Measurements from ENCODE around the gene DNAH2.
"Not testable (repeated sequence)": the region's sequence is repeated elsewhere in the genome, so short reads cannot be mapped to it uniquely, and the experiment has no call there.

DNAH2 gene

GRCh38 chr17:7792611-7793010, 75.1 kb downstream of the DNAH2 start:
- Histone ChIP-seq H3K27ac (ENCODE audit: low read depth, low read length) (no peak overlapping the region), H3K36me3 (ENCODE audit: insufficient read depth, low read length) (no peaks in the 10 kb centered on the region), H3K27me3 (ENCODE audit: control insufficient read depth in 1 of 2, insufficient read depth in 2 of 2, low read length in 2 of 2) (no peaks in the 10 kb centered on the region), H3K4me3 (ENCODE audit: low read depth in 1 of 2, low read length in 2 of 2) (no peak overlapping the region), H3K9me3 (ENCODE audit: low read length) (no peaks in the 10 kb centered on the region), H3K4me1 (ENCODE audit: insufficient read depth, low read length) (no peaks in the 10 kb centered on the region), H3K9ac (ENCODE audit: low read length) (no peak overlapping the region)

DNA sequence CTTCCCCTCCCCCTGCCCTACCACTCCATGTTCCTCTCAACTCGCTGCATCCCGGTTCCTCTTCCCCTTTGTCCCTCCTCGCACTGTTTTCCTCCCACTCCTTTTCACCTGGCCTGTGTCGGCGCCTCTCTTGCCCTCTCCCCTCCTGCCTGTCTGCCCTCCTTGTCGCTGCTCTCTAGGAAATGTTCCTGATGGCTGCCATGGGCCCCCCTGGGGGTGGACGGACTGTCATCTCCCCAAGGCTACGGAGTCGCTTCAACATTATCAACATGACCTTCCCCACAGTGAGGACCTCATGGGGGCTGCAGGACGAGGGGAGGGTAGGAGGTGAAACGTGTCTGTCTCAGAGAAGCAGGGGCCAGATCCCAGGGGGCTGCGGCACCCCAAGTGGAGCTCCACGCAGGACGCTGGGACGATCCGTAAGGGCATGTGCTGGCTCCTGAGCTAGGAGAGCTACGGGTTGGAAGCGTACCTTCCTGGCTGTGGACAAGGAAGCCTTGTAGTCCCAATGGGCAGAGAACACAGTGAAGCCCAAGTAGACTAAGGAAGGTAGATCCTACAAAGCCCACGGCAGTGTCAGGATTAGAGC, 76.6 kb downstream of the DNAH2 start:
- no peaks in the 10 kb centered on the region for H3K9me3 ChIP-seq (ENCODE audit: low read length)

GRCh38 chr17:7797976-7798375, 80.4 kb downstream of the DNAH2 start:
- Histone ChIP-seq H3K27me3 (ENCODE audit: control insufficient read depth in 1 of 2, insufficient read depth in 2 of 2, low read length in 2 of 2) (no peaks in the 10 kb centered on the region), H3K4me3 (ENCODE audit: low read depth in 1 of 2, low read length in 2 of 2) (no peak overlapping the region), H3K27ac (ENCODE audit: low read depth, low read length) (no peak overlapping the region), H3K9me3 (ENCODE audit: low read length) (no peaks in the 10 kb centered on the region), H3K4me1 (ENCODE audit: insufficient read depth, low read length) (no peaks in the 10 kb centered on the region), H3K9ac (ENCODE audit: low read length) (no peak overlapping the region), H3K36me3 (ENCODE audit: insufficient read depth, low read length) (no peaks in the 10 kb centered on the region)

More for the DNA sequence above, 76.6 kb downstream of the DNAH2 start:
- Histone ChIP-seq H3K27ac (ENCODE audit: low read depth, low read length) (no peak overlapping the region), H3K4me3 (ENCODE audit: low read depth in 1 of 2, low read length in 2 of 2) (no peak overlapping the region), H3K36me3 (ENCODE audit: insufficient read depth, low read length) (no peaks in the 10 kb centered on the region), H3K27me3 (ENCODE audit: control insufficient read depth in 1 of 2, insufficient read depth in 2 of 2, low read length in 2 of 2) (no peaks in the 10 kb centered on the region), H3K4me1 (ENCODE audit: insufficient read depth, low read length) (no peaks in the 10 kb centered on the region), H3K9ac (ENCODE audit: low read length) (no peak overlapping the region)

GRCh38 chr17:7798839-7799238, 81.3 kb downstream of the DNAH2 start:
- Histone ChIP-seq H3K36me3 (ENCODE audit: insufficient read depth, low read length) (no peaks in the 10 kb centered on the region), H3K9me3 (ENCODE audit: low read length) (no peaks in the 10 kb centered on the region), H3K9ac (ENCODE audit: low read length) (no peak overlapping the region), H3K4me1 (ENCODE audit: insufficient read depth, low read length) (no peaks in the 10 kb centered on the region), H3K27me3 (ENCODE audit: control insufficient read depth in 1 of 2, insufficient read depth in 2 of 2, low read length in 2 of 2) (no peaks in the 10 kb centered on the region), H3K27ac (ENCODE audit: low read depth, low read length) (no peak overlapping the region), H3K4me3 (ENCODE audit: low read depth in 1 of 2, low read length in 2 of 2) (no peak overlapping the region)

GRCh38 chr17:7803981-7804380, 86.4 kb downstream of the DNAH2 start:
- no peaks in the 10 kb centered on the region for H3K9me3 ChIP-seq (ENCODE audit: low read length)
- H3K4me3 ChIP-seq (ENCODE audit: low read depth in 1 of 2, low read length in 2 of 2), result no peak overlapping the region
- H3K27me3 ChIP-seq (ENCODE audit: control insufficient read depth in 1 of 2, insufficient read depth in 2 of 2, low read length in 2 of 2), result no peaks in the 10 kb centered on the region
- H3K4me1 ChIP-seq (ENCODE audit: insufficient read depth, low read length), result no peaks in the 10 kb centered on the region
- no peak overlapping the region for H3K9ac ChIP-seq (ENCODE audit: low read length)
- no peaks in the 10 kb centered on the region for H3K36me3 ChIP-seq (ENCODE audit: insufficient read depth, low read length)
- H3K27ac ChIP-seq (ENCODE audit: low read depth, low read length), result no peak overlapping the region

DNA sequence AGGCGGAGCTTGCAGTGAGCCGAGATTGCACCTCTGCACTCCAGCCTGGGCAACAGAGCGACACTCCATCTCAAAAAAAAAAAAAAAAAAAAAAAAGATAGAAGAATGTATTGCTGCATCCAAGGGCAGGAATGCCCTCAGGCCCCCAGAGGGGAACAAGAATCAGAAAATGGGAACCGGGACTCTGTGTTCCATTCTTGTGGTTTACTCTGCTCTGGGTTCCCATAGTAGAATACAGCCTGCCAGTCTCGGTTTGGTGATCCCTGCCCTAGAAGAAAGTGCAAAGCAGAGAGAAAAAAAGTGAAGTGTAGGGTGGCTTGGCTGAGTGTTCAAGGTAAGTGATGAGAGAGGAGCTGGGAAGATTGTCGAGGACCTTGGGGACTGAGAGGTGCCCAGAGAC, 89.0 kb downstream of the DNAH2 start:
- H3K36me3 ChIP-seq (ENCODE audit: insufficient read depth, low read length), result no peaks in the 10 kb centered on the region
- no peaks in the 10 kb centered on the region for H3K9me3 ChIP-seq (ENCODE audit: low read length)
- no peak overlapping the region for H3K9ac ChIP-seq (ENCODE audit: low read length)
- H3K4me3 ChIP-seq (ENCODE audit: low read depth in 1 of 2, low read length in 2 of 2), result no peak overlapping the region
- H3K4me1 ChIP-seq (ENCODE audit: insufficient read depth, low read length), result no peaks in the 10 kb centered on the region
- H3K27ac ChIP-seq (ENCODE audit: low read depth, low read length), result no peak overlapping the region
- no peaks in the 10 kb centered on the region for H3K27me3 ChIP-seq (ENCODE audit: control insufficient read depth in 1 of 2, insufficient read depth in 2 of 2, low read length in 2 of 2)

DNA sequence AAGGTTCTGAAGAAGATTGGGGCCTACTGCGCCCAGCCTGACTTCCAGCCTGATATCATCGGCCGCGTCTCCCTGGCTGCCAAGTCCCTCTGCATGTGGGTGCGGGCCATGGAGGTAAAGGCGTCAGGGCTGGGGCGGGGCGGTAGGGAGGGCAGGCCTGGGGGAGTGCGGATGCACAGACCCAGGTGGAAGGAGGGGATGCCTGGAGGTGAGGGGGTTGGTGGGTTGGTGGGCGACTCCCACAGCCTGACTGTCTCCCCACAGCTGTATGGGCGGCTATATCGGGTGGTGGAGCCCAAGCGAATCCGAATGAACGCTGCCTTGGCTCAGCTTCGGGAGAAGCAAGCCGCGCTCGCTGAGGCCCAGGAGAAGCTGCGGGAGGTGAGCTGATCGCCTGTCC, 89.7 kb downstream of the DNAH2 start:
- H3K9ac ChIP-seq (ENCODE audit: low read length), result no peak overlapping the region
- H3K36me3 ChIP-seq (ENCODE audit: insufficient read depth, low read length), result no peaks in the 10 kb centered on the region
- H3K27ac ChIP-seq (ENCODE audit: low read depth, low read length), result no peak overlapping the region
- no peak overlapping the region for H3K4me3 ChIP-seq (ENCODE audit: low read depth in 1 of 2, low read length in 2 of 2)
- H3K4me1 ChIP-seq (ENCODE audit: insufficient read depth, low read length), result no peaks in the 10 kb centered on the region
- H3K27me3 ChIP-seq (ENCODE audit: control insufficient read depth in 1 of 2, insufficient read depth in 2 of 2, low read length in 2 of 2), result no peaks in the 10 kb centered on the region
- no peaks in the 10 kb centered on the region for H3K9me3 ChIP-seq (ENCODE audit: low read length)

DNA sequence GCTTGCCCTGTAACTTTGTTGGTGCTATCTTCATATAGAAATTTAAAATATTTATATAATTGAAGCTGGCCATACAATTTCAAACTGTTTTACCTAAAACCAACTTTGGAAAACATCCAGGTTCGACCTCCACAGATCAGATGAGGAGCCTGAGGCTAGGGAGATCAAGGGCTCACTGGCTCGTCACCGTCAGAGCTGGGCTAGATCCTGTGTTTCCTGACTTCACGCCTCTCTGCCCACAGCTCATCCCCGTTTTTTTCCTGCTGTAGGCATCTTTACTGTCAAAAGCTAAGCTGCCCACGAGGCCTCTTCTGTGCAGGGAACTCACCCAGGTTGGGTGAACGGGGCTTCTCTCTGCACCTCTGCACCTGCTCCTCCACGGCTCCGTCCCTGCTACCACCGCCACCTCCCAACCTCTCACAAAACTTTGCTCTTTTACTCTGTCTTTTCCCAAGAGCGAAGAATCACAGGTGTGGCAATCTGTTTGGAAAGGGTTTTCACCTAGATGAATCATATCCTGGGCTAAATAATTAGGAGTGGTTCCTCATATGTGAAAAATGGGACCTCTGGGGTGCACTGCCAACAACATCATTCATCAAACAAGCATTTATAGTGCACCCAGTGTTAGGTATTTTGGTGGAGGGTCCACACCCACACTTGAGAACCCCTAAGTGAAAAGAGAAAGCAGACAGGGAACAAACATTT, 91.7 kb downstream of the DNAH2 start:
- Histone ChIP-seq H3K27ac (ENCODE audit: low read depth, low read length) (no peak overlapping the region), H3K27me3 (ENCODE audit: control insufficient read depth in 1 of 2, insufficient read depth in 2 of 2, low read length in 2 of 2) (no peaks in the 10 kb centered on the region), H3K9ac (ENCODE audit: low read length) (no peak overlapping the region), H3K4me1 (ENCODE audit: insufficient read depth, low read length) (no peaks in the 10 kb centered on the region), H3K36me3 (ENCODE audit: insufficient read depth, low read length) (no peaks in the 10 kb centered on the region), H3K9me3 (ENCODE audit: low read length) (no peaks in the 10 kb centered on the region), H3K4me3 (ENCODE audit: low read depth in 1 of 2, low read length in 2 of 2) (no peak overlapping the region)

GRCh38 chr17:7809791-7810343, 92.3 kb downstream of the DNAH2 start:
- not testable (repeated sequence) for H3K4me1 ChIP-seq (ENCODE audit: insufficient read depth, low read length); H3K27ac ChIP-seq (ENCODE audit: low read depth, low read length); H3K4me3 ChIP-seq (ENCODE audit: low read depth in 1 of 2, low read length in 2 of 2); H3K9ac ChIP-seq (ENCODE audit: low read length); H3K9me3 ChIP-seq (ENCODE audit: low read length); H3K36me3 ChIP-seq (ENCODE audit: insufficient read depth, low read length); H3K27me3 ChIP-seq (ENCODE audit: control insufficient read depth in 1 of 2, insufficient read depth in 2 of 2, low read length in 2 of 2)

DNA sequence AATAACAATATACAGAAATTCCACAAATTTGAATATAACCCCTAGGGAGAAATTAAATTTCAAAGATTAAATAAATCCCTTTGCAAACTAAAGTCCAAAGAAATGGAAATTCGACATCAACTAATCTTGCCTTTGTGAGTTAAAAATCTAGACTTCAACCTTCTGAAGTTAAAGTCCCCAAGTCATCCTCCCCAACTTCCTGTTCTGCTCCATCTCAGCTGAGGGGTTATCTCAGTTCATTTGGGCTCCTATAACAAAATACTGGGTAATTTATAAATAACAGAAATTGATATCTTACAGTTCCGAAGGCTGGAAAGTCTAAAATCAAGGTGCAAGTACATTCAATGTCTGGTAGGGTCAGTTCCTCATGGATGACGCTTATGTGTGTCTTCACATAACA, 93.7 kb downstream of the DNAH2 start:
- Histone ChIP-seq H3K27me3 (ENCODE audit: control insufficient read depth in 1 of 2, insufficient read depth in 2 of 2, low read length in 2 of 2) (no peaks in the 10 kb centered on the region), H3K36me3 (ENCODE audit: insufficient read depth, low read length) (no peaks in the 10 kb centered on the region)

DNA sequence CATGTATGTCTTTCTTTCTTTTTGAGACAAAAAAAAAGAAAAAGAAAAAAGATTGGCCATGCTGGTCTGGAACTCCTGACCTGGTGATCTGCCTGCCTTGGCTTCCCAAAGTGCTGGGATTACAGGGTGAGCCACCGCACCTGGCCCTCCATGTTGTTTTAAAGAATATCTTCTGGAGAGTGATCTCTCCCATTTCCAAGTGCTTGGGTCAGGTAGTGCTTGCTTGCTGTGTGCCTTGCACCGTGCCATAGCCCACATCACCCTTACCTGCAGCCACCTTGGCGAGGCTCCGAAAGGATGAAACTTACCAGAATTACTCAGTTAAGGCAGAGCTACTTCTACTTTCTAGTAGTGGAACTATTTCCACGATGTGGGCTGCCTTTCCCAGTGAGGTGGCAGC, 97.4 kb downstream of the DNAH2 start:
- no peak overlapping the region for H3K9ac ChIP-seq (ENCODE audit: low read length)
- no peaks in the 10 kb centered on the region for H3K4me1 ChIP-seq (ENCODE audit: insufficient read depth, low read length)

More for the DNA sequence above, 93.7 kb downstream of the DNAH2 start:
- Histone ChIP-seq H3K27ac (ENCODE audit: low read depth, low read length) (no peak overlapping the region), H3K9ac (ENCODE audit: low read length) (no peak overlapping the region), H3K9me3 (ENCODE audit: low read length) (no peaks in the 10 kb centered on the region), H3K4me1 (ENCODE audit: insufficient read depth, low read length) (no peaks in the 10 kb centered on the region), H3K4me3 (ENCODE audit: low read depth in 1 of 2, low read length in 2 of 2) (no peak overlapping the region)

More for the DNA sequence above, 97.4 kb downstream of the DNAH2 start:
- no peak overlapping the region for H3K27ac ChIP-seq (ENCODE audit: low read depth, low read length)
- H3K27me3 ChIP-seq (ENCODE audit: control insufficient read depth in 1 of 2, insufficient read depth in 2 of 2, low read length in 2 of 2), result no peaks in the 10 kb centered on the region
- H3K9me3 ChIP-seq (ENCODE audit: low read length), result no peaks in the 10 kb centered on the region
- no peaks in the 10 kb centered on the region for H3K36me3 ChIP-seq (ENCODE audit: insufficient read depth, low read length)
- no peak overlapping the region for H3K4me3 ChIP-seq (ENCODE audit: low read depth in 1 of 2, low read length in 2 of 2)
